Trophoblast cell (in vitro differentiated cells and primary cell): ENCODE measurements around the gene XDH.

ENCODE experiments used
- DNase-seq, 2 donors: peaks; one replicate each; pipeline ENCODE4 v3.0.0-alpha.2; 2016
- H2AFZ ChIP-seq: 2 replicates; pipeline ENCODE4 v1.6.1; 2013; ENCODE audit warnings: low read length, moderate library complexity, mild to moderate bottlenecking; ENCODE audit not compliant: insufficient read depth, poor library complexity
- H2AK5ac ChIP-seq: 2 replicates; pipeline ENCODE4 v1.6.1; 2013; ENCODE audit warnings: mild to moderate bottlenecking, low read length
- H2BK120ac ChIP-seq: 2 replicates; pipeline ENCODE4 v1.6.1; 2013; ENCODE audit warnings: low read length, mild to moderate bottlenecking, moderate library complexity; ENCODE audit not compliant: insufficient read depth, poor library complexity
- H2BK12ac ChIP-seq: 2 replicates; pipeline ENCODE4 v1.6.1; 2013; ENCODE audit warnings: mild to moderate bottlenecking, low read length, moderate library complexity
- H2BK5ac ChIP-seq: 2 replicates; pipeline ENCODE4 v1.6.1; 2013; ENCODE audit warnings: low read length, low read depth, moderate library complexity, mild to moderate bottlenecking; ENCODE audit not compliant: poor library complexity
- H3K14ac ChIP-seq: 2 replicates; pipeline ENCODE4 v1.6.1; 2013; ENCODE audit warnings: mild to moderate bottlenecking, low read length
- H3K18ac ChIP-seq: 2 replicates; pipeline ENCODE4 v1.6.1; 2013; ENCODE audit warnings: mild to moderate bottlenecking, low read length
- H3K23ac ChIP-seq: 2 replicates; pipeline ENCODE4 v1.6.1; 2013; ENCODE audit warnings: low read length
- H3K27ac ChIP-seq: 2 replicates; pipeline ENCODE4 v1.5.1; 2013; ENCODE audit warnings: low read depth, mild to moderate bottlenecking, inconsistent platforms, low read length, moderate library complexity
- H3K27me3 ChIP-seq: 2 replicates; pipeline ENCODE4 v1.6.1; 2013; ENCODE audit warnings: inconsistent platforms, mild to moderate bottlenecking, low read length, moderate library complexity; ENCODE audit not compliant: insufficient read depth
- H3K36me3 ChIP-seq, 2 experiments: 1 replicate in 1 of 2; 2 replicates in 1 of 2; pipeline ENCODE4 v1.6.1; 2013; ENCODE audit warnings: low read length in 2 of 2, mild to moderate bottlenecking in 2 of 2, moderate library complexity in 1 of 2; ENCODE audit not compliant: insufficient read depth in 2 of 2, control insufficient read depth in 1 of 2
- H3K4ac ChIP-seq: 2 replicates; pipeline ENCODE4 v1.6.1; 2013; ENCODE audit warnings: low read depth, mild to moderate bottlenecking, low read length, moderate library complexity
- H3K4me1 ChIP-seq, 2 experiments: 1 replicate in 1 of 2; 2 replicates in 1 of 2; pipeline ENCODE4 v1.6.1; 2013; ENCODE audit warnings: low read length in 2 of 2, mild to moderate bottlenecking in 2 of 2, moderate library complexity in 1 of 2; ENCODE audit not compliant: insufficient read depth in 2 of 2, control insufficient read depth in 1 of 2
- H3K4me2 ChIP-seq: 2 replicates; pipeline ENCODE4 v1.6.1; 2013; ENCODE audit warnings: inconsistent platforms, mild to moderate bottlenecking, low read length, moderate library complexity
- H3K4me3 ChIP-seq: 2 replicates; pipeline ENCODE4 v1.5.1; 2013; ENCODE audit warnings: mild to moderate bottlenecking, low read depth, low read length, inconsistent platforms
- H3K79me1 ChIP-seq: one replicate; pipeline ENCODE4 v1.6.1; 2013; ENCODE audit warnings: low read length
- H3K79me2 ChIP-seq: 2 replicates; pipeline ENCODE4 v1.6.1; 2013; ENCODE audit warnings: low read length, mild to moderate bottlenecking; ENCODE audit not compliant: control insufficient read depth, insufficient read depth, poor library complexity
- H3K9ac ChIP-seq: 2 replicates; pipeline ENCODE4 v1.6.1; 2013; ENCODE audit warnings: mild to moderate bottlenecking, low read length
- H3K9me3 ChIP-seq: 2 replicates; pipeline ENCODE4 v1.6.1; 2013; ENCODE audit warnings: low read depth, mild to moderate bottlenecking, control low read depth, inconsistent platforms, low read length; ENCODE audit not compliant: insufficient read depth
- H4K12ac ChIP-seq: 2 replicates; pipeline ENCODE4 v1.6.1; 2013; ENCODE audit warnings: low read depth, mild to moderate bottlenecking, low read length, moderate library complexity
- H4K8ac ChIP-seq: 2 replicates; pipeline ENCODE4 v1.6.1; 2013; ENCODE audit warnings: low read depth, mild to moderate bottlenecking, low read length, moderate library complexity
- H4K91ac ChIP-seq: one replicate; pipeline ENCODE4 v1.6.1; 2013; ENCODE audit warnings: low read depth, mild to moderate bottlenecking, low read length, moderate library complexity
- WGBS: extraction: QIAGEN DNeasy Blood & Tissue Kit; methylation state at CpG from one replicate; pipeline ENCODE4 v1.1.7; 2013; ENCODE audit warnings: missing lambda C conversion rate; ENCODE audit not compliant: insufficient read length, insufficient coverage; ENCODE audit errors: extremely low coverage; 5-methylcytosine and 5-hydroxymethylcytosine counted together

XDH gene

DNA sequence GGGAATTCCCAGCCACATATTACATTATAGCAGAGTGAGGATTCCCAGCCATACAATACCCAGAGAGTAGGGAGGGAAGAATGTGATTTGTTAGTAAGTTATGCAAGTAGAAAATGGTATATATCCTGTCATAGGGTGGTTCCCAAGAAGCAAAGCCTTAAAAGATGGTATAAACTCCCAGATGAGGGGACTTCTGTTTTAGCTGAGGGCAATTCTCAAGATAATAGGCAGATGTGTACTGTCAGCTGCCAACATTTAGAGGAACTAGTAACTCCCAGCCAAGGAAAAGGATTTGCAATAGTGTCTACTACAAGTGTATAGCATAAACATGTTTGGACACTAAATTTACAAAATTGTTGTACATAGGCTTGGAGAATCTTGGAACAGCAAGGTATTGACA, 86.5 kb downstream of the XDH start:
- no peak overlapping the region for H3K27ac ChIP-seq
- H2AFZ ChIP-seq = no peak overlapping the region
- H3K4me2 ChIP-seq = no peak overlapping the region
- no peak for DNase-seq
- H3K23ac ChIP-seq = no peak overlapping the region
- H2AK5ac ChIP-seq = no peak overlapping the region
- no peaks in the 10 kb centered on the region for H3K27me3 ChIP-seq
- H2BK12ac ChIP-seq = no peak overlapping the region
- no peak overlapping the region for H4K91ac ChIP-seq
- no peak overlapping the region for H3K4ac ChIP-seq
- no peak overlapping the region for H3K9ac ChIP-seq
- no peaks in the 10 kb centered on the region for H3K79me2 ChIP-seq
- H3K9me3 ChIP-seq = no peaks in the 10 kb centered on the region
- H3K18ac ChIP-seq = no peak overlapping the region
- no peak overlapping the region for H3K4me3 ChIP-seq
- no peak overlapping the region for H4K8ac ChIP-seq
- peaks cover 2 to 7% of the 10 kb centered on the region in 2 experiments for H3K4me1 ChIP-seq
- peaks cover 5% of the 10 kb centered on the region for H3K79me1 ChIP-seq
- no peak overlapping the region for H2BK5ac ChIP-seq
- H2BK120ac ChIP-seq = no peak overlapping the region
- no peaks in the 10 kb centered on the region for H3K36me3 ChIP-seq
- no peak overlapping the region for H4K12ac ChIP-seq
- no peak overlapping the region for H3K14ac ChIP-seq

GRCh38 chr2:31327505-31327904, 87.0 kb downstream of the XDH start:
- DNase-seq = peak in 1 of 2 donors; percentile 31
- no peak overlapping the region for H3K4me2 ChIP-seq
- no peak overlapping the region for H3K14ac ChIP-seq
- H3K9ac ChIP-seq = no peak overlapping the region
- H3K27ac ChIP-seq = peak overlapping the region; percentile 10
- no peaks in the 10 kb centered on the region for H3K9me3 ChIP-seq
- WGBS = no CpG with 5 or more reads among the region's 1 CpG
- H4K12ac ChIP-seq = no peak overlapping the region
- no peak overlapping the region for H2BK12ac ChIP-seq
- no peaks in the 10 kb centered on the region for H3K36me3 ChIP-seq
- H3K4ac ChIP-seq = no peak overlapping the region
- H2AK5ac ChIP-seq = no peak overlapping the region
- H4K8ac ChIP-seq = no peak overlapping the region
- H2AFZ ChIP-seq = no peak overlapping the region
- peaks cover 0 to 4% of the 10 kb centered on the region in 2 experiments for H3K4me1 ChIP-seq
- peak overlapping the region; percentile 12 for H4K91ac ChIP-seq
- no peak overlapping the region for H3K23ac ChIP-seq
- H2BK5ac ChIP-seq = peak overlapping the region; percentile 64
- H3K79me1 ChIP-seq = peaks cover 5% of the 10 kb centered on the region
- no peaks in the 10 kb centered on the region for H3K79me2 ChIP-seq
- no peak overlapping the region for H3K4me3 ChIP-seq
- peak overlapping the region; percentile 50 for H3K18ac ChIP-seq
- no peaks in the 10 kb centered on the region for H3K27me3 ChIP-seq
- H2BK120ac ChIP-seq = no peak overlapping the region

DNA sequence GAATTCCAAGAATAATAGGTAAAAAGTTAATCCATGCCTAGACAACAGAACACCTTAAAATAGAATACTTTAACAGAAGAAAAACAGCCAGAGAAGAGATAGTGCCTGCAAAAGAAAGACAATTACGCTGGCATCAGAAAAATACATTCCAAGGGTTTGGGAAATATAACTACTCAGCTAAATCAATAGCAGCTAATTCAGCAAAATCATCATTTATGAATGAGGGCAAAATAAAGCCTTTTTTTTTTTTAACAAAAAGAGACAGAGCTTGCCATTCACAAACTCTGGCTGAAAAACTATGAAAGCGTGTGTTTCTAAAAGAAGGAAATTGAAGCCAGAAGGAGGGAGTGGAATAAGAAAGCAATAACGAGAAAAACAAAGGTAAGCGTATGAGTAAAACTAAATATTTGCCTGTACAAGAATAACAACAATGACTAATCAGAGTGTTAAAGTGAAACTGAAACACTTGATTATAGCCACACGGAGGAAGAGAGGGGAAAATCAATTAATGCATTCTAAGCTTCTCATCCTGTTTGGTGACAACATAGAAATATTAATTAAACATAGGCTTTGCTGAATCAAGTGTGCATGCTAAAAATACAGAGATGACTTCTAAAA, 90.4 kb downstream of the XDH start:
- Histone ChIP-seq H3K27me3 (no peaks in the 10 kb centered on the region), H4K91ac (no peak overlapping the region), H2AFZ (no peak overlapping the region), H3K4me3 (no peak overlapping the region), H3K79me1 (no peaks in the 10 kb centered on the region), H3K27ac (no peak overlapping the region), H3K9ac (no peak overlapping the region), H2BK120ac (no peak overlapping the region), H4K12ac (no peak overlapping the region), H2AK5ac (no peak overlapping the region), H3K4me2 (no peak overlapping the region), H2BK12ac (no peak overlapping the region), H3K36me3 (no peaks in the 10 kb centered on the region), H3K18ac (no peak overlapping the region), H2BK5ac (no peak overlapping the region), H3K4ac (no peak overlapping the region), H4K8ac (no peak overlapping the region), H3K4me1 (peaks cover 0 to 2% of the 10 kb centered on the region in 2 experiments), H3K9me3 (no peaks in the 10 kb centered on the region), H3K79me2 (no peaks in the 10 kb centered on the region), H3K14ac (no peak overlapping the region), H3K23ac (no peak overlapping the region)
- WGBS = no CpG with 5 or more reads among the region's 5 CpGs
- DNase-seq = no peak

- no peak overlapping the region for H2AK5ac ChIP-seq
- H3K79me2 ChIP-seq = no peaks in the 10 kb centered on the region
- H3K79me1 ChIP-seq = no peaks in the 10 kb centered on the region
- WGBS = no CpG with 5 or more reads among the region's 1 CpG
- no peak overlapping the region for H2BK12ac ChIP-seq
- no peak overlapping the region for H3K23ac ChIP-seq
- DNase-seq = no peak
- no peak overlapping the region for H2BK5ac ChIP-seq
- H3K4me1 ChIP-seq = peaks cover 0 to 2% of the 10 kb centered on the region in 2 experiments
- no peak overlapping the region for H4K91ac ChIP-seq
- H3K4ac ChIP-seq = no peak overlapping the region
- H3K36me3 ChIP-seq = no peaks in the 10 kb centered on the region
- H3K9me3 ChIP-seq = no peaks in the 10 kb centered on the region
- H2BK120ac ChIP-seq = no peak overlapping the region
- H3K18ac ChIP-seq = no peak overlapping the region
- no peak overlapping the region for H3K14ac ChIP-seq
- H2AFZ ChIP-seq = no peak overlapping the region
- no peak overlapping the region for H4K8ac ChIP-seq
- no peak overlapping the region for H3K4me3 ChIP-seq
- H3K4me2 ChIP-seq = no peak overlapping the region
- no peak overlapping the region for H3K9ac ChIP-seq
- H3K27ac ChIP-seq = no peak overlapping the region
- H4K12ac ChIP-seq = no peak overlapping the region
- no peaks in the 10 kb centered on the region for H3K27me3 ChIP-seq
These were observed 92.2 kb downstream of the XDH start for GRCh38 chr2:31322371-31322770.
